Measurements from ENCODE around the gene USP2.

GRCh38 chr11:119396835-119397234, 15.3 kb upstream of the USP2 start:
- TF ChIP-seq POLR2A (IDR thresholded peaks at IDR 0.05) = no peak
- TF ChIP-seq CTCF (IDR thresholded peaks at IDR 0.05) = no peak
